PC-9 (cell line): Measurements from ENCODE around the gene OSBPL8. TPM values are rescaled to one million over a fixed set of nuclear protein-coding genes. Genes with fewer than 3 reads are reported as not detected.

Source experiments
- BruUV-seq: library from RNA; stranded (reverse); fragments of 400-500 nt; replicated peaks from 2 replicates; lab custom pipeline; 2021; lab: Mats Ljungman, UMichigan
- CTCF ChIA-PET: fragments of 300-600 bp; sonication (Branson Sonifier 250); formaldehyde crosslinking; loops from one replicate; lab custom pipeline; 2022; ENCODE audit warnings: antibody characterized with exemption; lab: Charles Lee
- POLR2A ChIA-PET: fragments of 300-600 bp; sonication (Branson Sonifier 250); formaldehyde crosslinking; loops from one replicate; lab custom pipeline; 2022; ENCODE audit warnings: antibody characterized with exemption; ENCODE audit not compliant: unreplicated experiment; lab: Charles Lee
- DNase-seq, 2 experiments: peaks; one replicate each; pipeline versions ENCODE4 v3.0.0 to v3.0.0-alpha.2; 2015 to 2022; ENCODE audit warnings: mixed read lengths in 1 of 2
- H2AFZ ChIP-seq: fragments of 200-600 bp; sonication (generic); 2 replicates; pipeline ENCODE4 v1.8.1; 2017; ENCODE audit warnings: antibody characterized with exemption
- H3F3A ChIP-seq: fragments of 200-600 bp; sonication (generic); 2 replicates; pipeline ENCODE4 v1.8.1; 2017; ENCODE audit warnings: antibody characterized with exemption, mild to moderate bottlenecking, low read depth; ENCODE audit not compliant: insufficient read depth
- H3K27ac ChIP-seq: fragments of 200-600 bp; sonication (generic); 2 replicates; pipeline ENCODE4 v1.6.1; 2016; ENCODE audit warnings: mixed run types
- H3K27me3 ChIP-seq: fragments of 200-600 bp; sonication (generic); 2 replicates; pipeline ENCODE4 v1.6.1; 2016; ENCODE audit warnings: low read depth, mixed run types; ENCODE audit not compliant: insufficient read depth
- H3K36me3 ChIP-seq: fragments of 200-600 bp; sonication (generic); 2 replicates; pipeline ENCODE4 v1.6.1; 2016; ENCODE audit warnings: low read depth, mixed run types
- H3K4me1 ChIP-seq: fragments of 200-600 bp; sonication (generic); replicated peaks from 2 replicates; pipeline ENCODE4 v1.6.1; 2016; ENCODE audit warnings: mixed run types; ENCODE audit not compliant: insufficient read depth
- H3K4me2 ChIP-seq: fragments of 200-600 bp; sonication (generic); 2 replicates; pipeline ENCODE4 v1.6.1; 2017; ENCODE audit warnings: mixed run types
- H3K4me3 ChIP-seq: fragments of 200-600 bp; sonication (generic); 2 replicates; pipeline ENCODE4 v1.6.1; 2016; ENCODE audit warnings: mixed run types
- H3K79me2 ChIP-seq: fragments of 200-600 bp; sonication (generic); 2 replicates; pipeline ENCODE4 v1.6.1; 2017; ENCODE audit warnings: low read depth, mixed run types
- H3K9me2 ChIP-seq: fragments of 200-600 bp; sonication (generic); 2 replicates; pipeline ENCODE4 v1.8.1; 2017; ENCODE audit warnings: mild to moderate bottlenecking; ENCODE audit not compliant: insufficient read depth
- H3K9me3 ChIP-seq: fragments of 200-600 bp; sonication (generic); 2 replicates; pipeline ENCODE4 v1.8.1; 2016; ENCODE audit warnings: low read depth; ENCODE audit not compliant: insufficient read depth
- H4K20me1 ChIP-seq: fragments of 200-600 bp; sonication (generic); 2 replicates; pipeline ENCODE4 v1.8.1; 2017; ENCODE audit not compliant: insufficient read depth
- EZH2 ChIP-seq: fragments of 200-600 bp; sonication (generic); IDR thresholded peaks from 2 replicates; pipeline ENCODE4 v1.8.0; 2017; ENCODE audit warnings: antibody characterized with exemption, low read depth
- intact Hi-C: fragments of 100-400 bp; cut with micrococcal nuclease; formaldehyde crosslinking; loops from one replicate; pipeline ENCODE4 v1.10.0; 2022; ENCODE audit not compliant: unreplicated experiment
- total RNA-seq: library from RNA; stranded (reverse); gene quantifications from 2 replicates; pipeline ENCODE4 v1.2.3, GENCODE V29; 2021
- TF ChIP-seq, protein P1 (sequence below): fragments of 200-600 bp; sonication (generic); conservative IDR thresholded peaks from 2 replicates; pipeline ENCODE4 v1.6.1; 2017; ENCODE audit warnings: mixed run types, antibody characterized with exemption, mild to moderate bottlenecking, moderate library complexity

OSBPL8 gene
- total RNA-seq, 1 experiment from 2014 or later = 53.2 TPM

GRCh38 chr12:76432733-76433132, 126.8 kb downstream of the OSBPL8 start:
- Histone ChIP-seq H3K4me1 (no peaks in the 10 kb centered on the region), H3K36me3 (no peaks in the 10 kb centered on the region), H3K27ac (no peak overlapping the region), H3K9me3 (no peaks in the 10 kb centered on the region), H3K79me2 (peaks cover 7% of the 10 kb centered on the region; the same call in 1 of the 2 replicates), H4K20me1 (no peaks in the 10 kb centered on the region; the same call in 1 of the 2 replicates), H2AFZ (no peak overlapping the region), H3K9me2 (0 out of 2 replicates have a peak, but pooled peaks cover 4% of the 10 kb centered on the region), H3F3A (no peaks in the 10 kb centered on the region), H3K27me3 (no peaks in the 10 kb centered on the region), H3K4me3 (no peak overlapping the region), H3K4me2 (no peak overlapping the region)
- intact Hi-C loops = no loop called here
- ChIA-PET CTCF (no interaction called here), POLR2A (no interaction called here)
- no TSS peak for BruUV-seq
- no peak for TF ChIP-seq EZH2
- TF ChIP-seq, protein P1, sequence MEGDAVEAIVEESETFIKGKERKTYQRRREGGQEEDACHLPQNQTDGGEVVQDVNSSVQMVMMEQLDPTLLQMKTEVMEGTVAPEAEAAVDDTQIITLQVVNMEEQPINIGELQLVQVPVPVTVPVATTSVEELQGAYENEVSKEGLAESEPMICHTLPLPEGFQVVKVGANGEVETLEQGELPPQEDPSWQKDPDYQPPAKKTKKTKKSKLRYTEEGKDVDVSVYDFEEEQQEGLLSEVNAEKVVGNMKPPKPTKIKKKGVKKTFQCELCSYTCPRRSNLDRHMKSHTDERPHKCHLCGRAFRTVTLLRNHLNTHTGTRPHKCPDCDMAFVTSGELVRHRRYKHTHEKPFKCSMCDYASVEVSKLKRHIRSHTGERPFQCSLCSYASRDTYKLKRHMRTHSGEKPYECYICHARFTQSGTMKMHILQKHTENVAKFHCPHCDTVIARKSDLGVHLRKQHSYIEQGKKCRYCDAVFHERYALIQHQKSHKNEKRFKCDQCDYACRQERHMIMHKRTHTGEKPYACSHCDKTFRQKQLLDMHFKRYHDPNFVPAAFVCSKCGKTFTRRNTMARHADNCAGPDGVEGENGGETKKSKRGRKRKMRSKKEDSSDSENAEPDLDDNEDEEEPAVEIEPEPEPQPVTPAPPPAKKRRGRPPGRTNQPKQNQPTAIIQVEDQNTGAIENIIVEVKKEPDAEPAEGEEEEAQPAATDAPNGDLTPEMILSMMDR = no peak
- no peak for DNase-seq

DNA sequence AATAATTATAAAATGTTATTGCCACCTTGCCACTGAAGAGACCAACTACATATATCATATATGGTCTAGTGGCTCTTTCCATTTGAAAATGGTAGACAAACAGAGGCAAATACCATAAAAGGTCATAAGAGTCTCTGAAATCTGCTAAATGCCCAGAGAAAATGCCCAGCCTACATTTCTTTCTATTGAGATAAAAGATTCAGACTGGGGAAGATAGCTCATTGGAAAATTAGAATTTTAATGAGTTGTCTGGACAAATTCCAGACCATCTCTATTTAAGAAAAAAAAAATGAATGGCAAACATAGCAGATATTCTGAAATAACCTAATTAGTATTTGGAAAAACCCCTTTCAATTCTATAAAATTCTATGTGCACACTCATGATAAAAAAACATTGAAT, 131.5 kb downstream of the OSBPL8 start:
- H3K36me3 ChIP-seq = peaks cover 4% of the 10 kb centered on the region; the same call in 1 of the 2 replicates
- H3K79me2 ChIP-seq = peaks cover 7% of the 10 kb centered on the region; the same call in 1 of the 2 replicates
- no peak for DNase-seq
- no peaks in the 10 kb centered on the region for H3K4me1 ChIP-seq
- POLR2A ChIA-PET = no interaction called here
- no peaks in the 10 kb centered on the region for H3K27me3 ChIP-seq
- H4K20me1 ChIP-seq = no peaks in the 10 kb centered on the region; the same call in 1 of the 2 replicates
- H3F3A ChIP-seq = no peaks in the 10 kb centered on the region; the same call in 1 of the 2 replicates
- BruUV-seq = no TSS peak
- H3K4me2 ChIP-seq = no peak overlapping the region
- intact Hi-C loops = no loop called here
- H2AFZ ChIP-seq = no peak overlapping the region
- H3K9me3 ChIP-seq = peaks cover 15% of the 10 kb centered on the region
- CTCF ChIA-PET = no interaction called here
- H3K4me3 ChIP-seq = no peak overlapping the region
- H3K27ac ChIP-seq = no peak overlapping the region
- no peaks in the 10 kb centered on the region for H3K9me2 ChIP-seq
- TF ChIP-seq, protein P1 = no peak
- TF ChIP-seq EZH2 = no peak

DNA sequence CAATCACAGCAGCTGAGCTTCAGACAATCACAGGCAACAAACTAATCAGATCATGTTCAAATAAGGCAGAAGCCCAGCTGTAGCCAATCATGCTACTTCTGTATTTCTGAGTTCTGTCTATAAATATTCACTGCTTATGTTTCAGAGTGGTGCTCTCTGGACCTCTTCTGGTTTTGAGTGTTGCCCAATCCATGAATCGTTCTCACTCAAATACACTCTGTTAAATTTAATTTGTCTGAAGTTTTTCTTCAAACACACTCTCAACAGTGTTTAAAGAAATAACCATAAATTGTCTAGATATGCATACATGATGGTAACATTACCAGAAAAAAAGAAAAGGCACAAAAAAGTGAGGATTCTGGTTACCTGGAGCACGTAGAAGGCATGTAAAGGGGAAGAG, 133.4 kb downstream of the OSBPL8 start:
- no peak overlapping the region for H3K4me2 ChIP-seq
- BruUV-seq = no TSS peak
- DNase-seq = no peak
- ChIA-PET CTCF (no interaction called here), POLR2A (no interaction called here)
- H3F3A ChIP-seq = no peaks in the 10 kb centered on the region; the same call in 1 of the 2 replicates
- H2AFZ ChIP-seq = no peak overlapping the region
- intact Hi-C loops = no loop called here
- peaks cover 4% of the 10 kb centered on the region; the same call in 1 of the 2 replicates for H3K36me3 ChIP-seq
- peaks cover 15% of the 10 kb centered on the region for H3K9me3 ChIP-seq
- H4K20me1 ChIP-seq = no peaks in the 10 kb centered on the region; the same call in 1 of the 2 replicates
- H3K4me1 ChIP-seq = no peaks in the 10 kb centered on the region
- H3K27me3 ChIP-seq = no peaks in the 10 kb centered on the region
- TF ChIP-seq, protein P1 = no peak
- no peak for TF ChIP-seq EZH2
- H3K9me2 ChIP-seq = no peaks in the 10 kb centered on the region
- no peak overlapping the region for H3K27ac ChIP-seq
- H3K79me2 ChIP-seq = no peaks in the 10 kb centered on the region; the same call in 1 of the 2 replicates
- H3K4me3 ChIP-seq = no peak overlapping the region
